K562 (cell line): ENCODE data around the gene EML6. TPM values are rescaled to one million over a fixed set of nuclear protein-coding genes. Genes with fewer than 3 reads are reported as not detected.

Experiments
- ATAC-seq: fragments of 200-7000 bp; cut with Tn5 transposase; 3 replicates; pipeline ENCODE4 v1.9.1; 2020; ENCODE audit warnings: moderate library complexity
- BruUV-seq: library from RNA; stranded (reverse); fragments of 400-500 nt; replicated peaks from 2 replicates; lab custom pipeline; 2021; lab: Mats Ljungman, UMichigan
- CTCF ChIA-PET: fragments of 300-600 bp; formaldehyde crosslinking; extraction: SDS; loops from one replicate; lab custom pipeline; 2021; ENCODE audit warnings: low intra/inter-chr PET ratio; lab: Yijun Ruan, JAX
- POLR2A ChIA-PET: fragments of 300-600, 350-650 bp; sonication (Branson Sonifier 250); formaldehyde crosslinking; extraction: SDS; loops from one replicate; lab custom pipeline; 2021; ENCODE audit warnings: antibody characterized with exemption, inconsistent platforms; lab: Yijun Ruan, JAX
- DNase-seq, 4 experiments: peaks; one replicate each; pipeline versions ENCODE4 v3.0.0 to v3.0.0-alpha.2; 2011 to 2018; ENCODE audit warnings: low spot score in 3 of 4, mixed read lengths in 3 of 4; ENCODE audit errors: extremely low read depth in 1 of 4
- FAIRE-seq: peaks from 2 replicates; lab custom pipeline; 2011; peaks lifted over from hg19 to GRCh38; lab: Jason Lieb, UNC
- H2AFZ ChIP-seq: 2 replicates; pipeline ENCODE4 v1.6.0; 2011; ENCODE audit warnings: low read depth, low read length, control low read depth, inconsistent platforms
- H3K27ac ChIP-seq: fragments of 200-600 bp; 3 replicates; pipeline ENCODE4 v1.8.0; 2011; ENCODE audit warnings: low read depth, mild to moderate bottlenecking, control low read depth, inconsistent platforms, low read length, moderate library complexity, mixed read lengths; ENCODE audit errors: extremely low read depth
- H3K27me3 ChIP-seq, 2 experiments: fragments of 300-600 bp in 1 of 2; 2 replicates in 1 of 2; 3 replicates in 1 of 2; pipeline versions ENCODE4 v1.6.0 to v1.8.0; 2011; ENCODE audit warnings: inconsistent platforms in 2 of 2, low read length in 2 of 2, mild to moderate bottlenecking in 1 of 2, mixed read lengths in 1 of 2, moderate library complexity in 1 of 2; ENCODE audit not compliant: control insufficient read depth in 2 of 2, insufficient read depth in 2 of 2
- H3K36me3 ChIP-seq: fragments of 300-600 bp; 3 replicates; pipeline ENCODE4 v1.8.0; 2011; ENCODE audit warnings: mild to moderate bottlenecking, low read length, inconsistent platforms; ENCODE audit not compliant: control insufficient read depth, insufficient read depth
- H3K4me1 ChIP-seq, 2 experiments: fragments of 200-600 bp in 1 of 2; replicated peaks in 1 of 2; 2 replicates in 1 of 2; 3 replicates in 1 of 2; pipeline versions ENCODE4 v1.5.1 to v1.8.0; 2011; ENCODE audit warnings: inconsistent platforms in 2 of 2, low read length in 2 of 2, mild to moderate bottlenecking in 1 of 2, mixed read lengths in 1 of 2, moderate library complexity in 1 of 2; ENCODE audit not compliant: control insufficient read depth in 2 of 2, insufficient read depth in 2 of 2
- H3K4me2 ChIP-seq: 2 replicates; pipeline ENCODE4 v1.6.1; 2011; ENCODE audit warnings: low read length, control low read depth, inconsistent platforms, mixed read lengths; ENCODE audit not compliant: insufficient read depth
- H3K4me3 ChIP-seq: fragments of 200-600 bp; sonication (generic), shearing (Covaris generic); 2 replicates; pipeline ENCODE4 v1.5.1; 2016; ENCODE audit warnings: control low read depth, inconsistent platforms
- H3K79me2 ChIP-seq: fragments of 200-600 bp; 3 replicates; pipeline ENCODE4 v1.8.0; 2011; ENCODE audit warnings: low read length, inconsistent platforms; ENCODE audit not compliant: control insufficient read depth, insufficient read depth
- H3K9ac ChIP-seq, 2 experiments: 2 replicates each; pipeline versions ENCODE4 v1.6.0 to v1.6.1; 2011; ENCODE audit warnings: low read depth in 2 of 2, low read length in 2 of 2, control low read depth in 1 of 2, inconsistent platforms in 1 of 2, mild to moderate bottlenecking in 1 of 2, mixed read lengths in 1 of 2; ENCODE audit not compliant: insufficient read depth in 1 of 2
- H3K9me1 ChIP-seq: one replicate; pipeline ENCODE4 v1.6.0; 2011; ENCODE audit warnings: inconsistent platforms, mild to moderate bottlenecking, low read length, moderate library complexity; ENCODE audit not compliant: control insufficient read depth, insufficient read depth
- H3K9me3 ChIP-seq: replicated peaks from 2 replicates; pipeline ENCODE4 v1.5.1; 2011; ENCODE audit warnings: low read depth, low read length, inconsistent platforms; ENCODE audit not compliant: control insufficient read depth, insufficient read depth
- H4K20me1 ChIP-seq: replicated peaks from 2 replicates; pipeline ENCODE4 v1.6.1; 2011; ENCODE audit warnings: low read length, inconsistent platforms, mixed read lengths; ENCODE audit not compliant: control insufficient read depth, insufficient read depth
- C11orf30 ChIP-seq: fragments of 450-650 bp; IDR thresholded peaks from 2 replicates; pipeline ENCODE4 v1.6.1; 2016; ENCODE audit warnings: low read depth, mild to moderate bottlenecking
- FOSL1 ChIP-seq: fragments of 200-800 bp; sonication (Bioruptor generic); conservative IDR thresholded peaks from 2 replicates; pipeline ENCODE4 v1.6.1; 2016; ENCODE audit warnings: missing genetic modification characterization, missing compliant biosample characterization
- GATAD2B ChIP-seq: fragments of 450-650 bp; IDR thresholded peaks from 2 replicates; pipeline ENCODE4 v1.6.1; 2017; ENCODE audit warnings: mild to moderate bottlenecking, borderline replicate concordance
- HDGF ChIP-seq: fragments of 450-650 bp; IDR thresholded peaks from 2 replicates; pipeline ENCODE4 v1.6.1; 2016
- HOMEZ ChIP-seq: fragments of 250-450 bp; sonication (Bioruptor Pico); IDR thresholded peaks from 2 replicates; pipeline ENCODE4 v1.4.0; 2020; ENCODE audit warnings: mild to moderate bottlenecking, moderate library complexity
- RBBP5 ChIP-seq: fragments of 200-600 bp; sonication (generic); IDR thresholded peaks from 2 replicates; pipeline ENCODE4 v1.6.1; 2012; ENCODE audit warnings: borderline replicate concordance, mild to moderate bottlenecking, low read length, control low read depth, inconsistent platforms; ENCODE audit not compliant: insufficient read depth, poor library complexity, severe bottlenecking
- TAL1 ChIP-seq: fragments of 450-650 bp; IDR thresholded peaks from 2 replicates; pipeline ENCODE4 v1.6.1; 2016; ENCODE audit warnings: mild to moderate bottlenecking
- ZNF592 ChIP-seq: fragments of 450-650 bp; IDR thresholded peaks from 2 replicates; pipeline ENCODE4 v1.6.1; 2017; ENCODE audit warnings: antibody characterized with exemption, mild to moderate bottlenecking
- ZNF77 ChIP-seq: fragments of 250-450 bp; sonication (Bioruptor Pico); IDR thresholded peaks from 2 replicates; pipeline ENCODE4 v1.5.0; 2020
- ZNF830 ChIP-seq: fragments of 250-450 bp; sonication (Bioruptor Pico); IDR thresholded peaks from 2 replicates; pipeline ENCODE4 v1.5.0; 2021; ENCODE audit warnings: mild to moderate bottlenecking
- WGBS: fragments of 100-300 bp; shearing (Covaris generic); methylation state at CpG from one replicate; pipeline ENCODE4 v1.1.6; 2016; ENCODE audit warnings: low coverage, mixed read lengths; ENCODE audit not compliant: insufficient coverage; ENCODE audit errors: missing lambda C conversion rate; 5-methylcytosine and 5-hydroxymethylcytosine counted together
- in situ Hi-C: fragments of 300-500 bp; cut with MboI; formaldehyde crosslinking; loops from 4 replicates; pipeline ENCODE4 v1.15.0; 2018; ENCODE audit warnings: inconsistent platforms, mixed read lengths
- intact Hi-C: fragments of 100-400 bp; cut with micrococcal nuclease; formaldehyde crosslinking; loops from 2 replicates; pipeline ENCODE4 v1.14.2; 2022
- polyA plus RNA-seq, 8 experiments: library from polyadenylated mRNA; depleted of rRNA in 4 of 8; stranded (reverse) in 5 of 8; unstranded in 3 of 8; fragments of >200 nt; fragmentation: Nextera tagmentation in 2 of 8; fragmentation: Illumina TruSeq in 1 of 8; extraction: Ambion mirVana in 2 of 8; extraction: Trizol in 1 of 8; gene quantifications; 2 replicates each; pipeline versions ENCODE4 v1.2.1 to v1.2.3, GENCODE V29; 2011 to 2014; ENCODE audit warnings: inconsistent platforms in 1 of 8, missing spikeins in 1 of 8
- total RNA-seq, 7 experiments: library from RNA; depleted of rRNA in 6 of 7; stranded (reverse); fragments of >200 nt in 6 of 7; fragmentation: Illumina TruSeq in 2 of 7; extraction: Trizol in 2 of 7; gene quantifications; 2 replicates each; pipeline versions ENCODE4 v1.2.1 to v1.2.3, GENCODE V29; 2011 to 2021; ENCODE audit warnings: low replicate concordance in 1 of 7
- TF ChIP-seq, protein P1 (sequence below), 3 experiments: fragments of 200-800 bp in 1 of 3; fragments of 250-450 bp in 1 of 3; fragments of 450-650 bp in 1 of 3; sonication (Bioruptor Pico) in 1 of 3; sonication (Bioruptor generic) in 1 of 3; formaldehyde crosslinking in 1 of 3; IDR thresholded peaks; 2 replicates each; pipeline versions ENCODE4 v1.6.1 to v1.8.0; 2016 to 2022; ENCODE audit warnings: mild to moderate bottlenecking in 2 of 3, missing genetic modification characterization in 2 of 3, missing compliant biosample characterization in 1 of 3, moderate library complexity in 1 of 3

The EML6 gene
- total and polyA plus RNA-seq, 9 of the 15 experiments (the other 6 are each of a cell fraction or from before 2014, with no cell fraction given) = 0.07 to 0.56 (median 0.25) TPM

DNA sequence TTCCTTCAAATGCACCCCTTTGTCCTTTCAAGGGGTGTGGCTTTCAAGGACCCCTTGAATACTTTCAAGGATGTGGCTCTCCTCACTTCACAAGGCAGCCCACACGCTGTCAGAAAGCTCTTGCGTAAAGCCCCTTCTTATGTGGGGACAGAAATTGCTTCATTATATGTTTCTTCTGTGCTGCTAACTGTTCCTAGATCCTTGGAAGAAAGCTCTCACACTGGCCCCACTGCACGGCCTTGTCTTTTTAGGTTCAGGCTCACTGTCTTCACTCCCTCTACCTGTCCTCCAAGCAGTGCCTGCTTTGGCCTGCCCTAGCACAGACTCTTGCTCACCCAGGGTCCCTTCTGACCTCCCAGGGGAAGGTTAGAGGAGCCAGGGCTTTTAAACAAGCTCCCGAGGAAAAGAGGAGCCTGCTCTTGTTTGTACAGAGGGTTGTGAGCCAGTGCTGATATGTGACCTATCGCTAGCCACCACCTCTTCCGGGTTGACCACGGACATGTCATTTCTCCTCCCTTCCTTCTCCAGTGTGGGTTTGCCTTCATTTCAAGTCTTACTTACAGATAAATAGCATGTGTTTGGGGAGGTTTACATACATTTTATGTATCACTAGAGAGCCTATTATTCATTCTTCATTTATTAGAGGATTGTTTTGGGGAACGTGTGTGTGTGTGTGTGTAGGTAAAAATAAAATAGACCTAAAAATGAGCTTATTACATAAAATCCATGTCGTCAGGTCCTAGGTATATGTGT, 232.1 kb downstream of the EML6 start:
- in situ Hi-C loops = no loop called here
- 21% methylated on average over 9 of the region's 9 CpGs for WGBS
- TF ChIP-seq ZNF830 (CRISPR knock-in tag) (no peak), ZNF77 (CRISPR knock-in tag) (no peak), HOMEZ (CRISPR knock-in tag) (no peak), TAL1 (peak; percentile 63), C11orf30 (no peak), HDGF (no peak), RBBP5 (peak; percentile 48), GATAD2B (peak; percentile 63; the same call in 1 of the 2 replicates), ZNF592 (peak; percentile 94), FOSL1 (no peak; the same call in 1 of the 2 replicates)
- TF ChIP-seq, protein P1, sequence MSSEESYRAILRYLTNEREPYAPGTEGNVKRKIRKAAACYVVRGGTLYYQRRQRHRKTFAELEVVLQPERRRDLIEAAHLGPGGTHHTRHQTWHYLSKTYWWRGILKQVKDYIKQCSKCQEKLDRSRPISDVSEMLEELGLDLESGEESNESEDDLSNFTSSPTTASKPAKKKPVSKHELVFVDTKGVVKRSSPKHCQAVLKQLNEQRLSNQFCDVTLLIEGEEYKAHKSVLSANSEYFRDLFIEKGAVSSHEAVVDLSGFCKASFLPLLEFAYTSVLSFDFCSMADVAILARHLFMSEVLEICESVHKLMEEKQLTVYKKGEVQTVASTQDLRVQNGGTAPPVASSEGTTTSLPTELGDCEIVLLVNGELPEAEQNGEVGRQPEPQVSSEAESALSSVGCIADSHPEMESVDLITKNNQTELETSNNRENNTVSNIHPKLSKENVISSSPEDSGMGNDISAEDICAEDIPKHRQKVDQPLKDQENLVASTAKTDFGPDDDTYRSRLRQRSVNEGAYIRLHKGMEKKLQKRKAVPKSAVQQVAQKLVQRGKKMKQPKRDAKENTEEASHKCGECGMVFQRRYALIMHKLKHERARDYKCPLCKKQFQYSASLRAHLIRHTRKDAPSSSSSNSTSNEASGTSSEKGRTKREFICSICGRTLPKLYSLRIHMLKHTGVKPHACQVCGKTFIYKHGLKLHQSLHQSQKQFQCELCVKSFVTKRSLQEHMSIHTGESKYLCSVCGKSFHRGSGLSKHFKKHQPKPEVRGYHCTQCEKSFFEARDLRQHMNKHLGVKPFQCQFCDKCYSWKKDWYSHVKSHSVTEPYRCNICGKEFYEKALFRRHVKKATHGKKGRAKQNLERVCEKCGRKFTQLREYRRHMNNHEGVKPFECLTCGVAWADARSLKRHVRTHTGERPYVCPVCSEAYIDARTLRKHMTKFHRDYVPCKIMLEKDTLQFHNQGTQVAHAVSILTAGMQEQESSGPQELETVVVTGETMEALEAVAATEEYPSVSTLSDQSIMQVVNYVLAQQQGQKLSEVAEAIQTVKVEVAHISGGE (CRISPR knock-in tag; IDR thresholded peaks at IDR 0.05) = peak in 1 of 3 experiments; percentile 67; a peak in 2 of 6 replicates

More for the DNA sequence above, 232.1 kb downstream of the EML6 start:
- H3K9me1 ChIP-seq = no peaks in the 10 kb centered on the region
- no peaks in the 10 kb centered on the region for H4K20me1 ChIP-seq
- peaks cover 35 to 52% of the 10 kb centered on the region in 2 experiments for H3K4me1 ChIP-seq
- peak overlapping the region; percentile 71 for H3K4me2 ChIP-seq
- ATAC-seq (peak; percentile 89), DNase-seq (peak; percentile 77 to 90 (median 81)), FAIRE-seq (peak; percentile 94)
- no peaks in the 10 kb centered on the region for H3K79me2 ChIP-seq
- H3K4me3 ChIP-seq = no peak overlapping the region
- ChIA-PET POLR2A (interaction anchor here (0.5 to 2.7 kb wide), 12 partner anchors 8 to 269 kb away, joined by 3 to 16 read pairs (median 5); no protein-coding TSS in a partner anchor), CTCF (no interaction called here)
- peak overlapping the region; percentile 93 for H3K27ac ChIP-seq
- no peaks in the 10 kb centered on the region for H3K9me3 ChIP-seq
- H3K36me3 ChIP-seq = no peaks in the 10 kb centered on the region
- no peaks in the 10 kb centered on the region; a peak in 1 of 5 replicates for H3K27me3 ChIP-seq
- intact Hi-C loops = no loop called here
- peak overlapping the region; percentile 90 for H2AFZ ChIP-seq
- peak overlapping the region; percentile 78 to 88; a peak in 3 of 4 replicates for H3K9ac ChIP-seq
- no TSS peak for BruUV-seq
